NCI-H526 (cell line): ENCODE results near the gene BPGM.
"Not testable (repeated sequence)": the region's sequence is repeated elsewhere in the genome, so short reads cannot be mapped to it uniquely, and the experiment has no call there.

Experiments used
- DNase-seq, 2 experiments: peaks; one replicate each; lab custom pipeline; 2025; lab: John Stamatoyannopoulos, UW

BPGM gene

GRCh38 chr7:134662871-134663205 is 16.2 kb downstream of the BPGM start:
- no peak for DNase-seq

- DNase-seq, result not testable (repeated sequence)
Measured at GRCh38 chr7:134665045-134665444, 18.4 kb downstream of the BPGM start.

GRCh38 chr7:134667899-134668298 is 21.2 kb downstream of the BPGM start:
- DNase-seq, result no peak

GRCh38 chr7:134669388-134669787 is 22.7 kb downstream of the BPGM start:
- DNase-seq, result no peak

- peak; percentile 47 to 66 for DNase-seq
Measured at GRCh38 chr7:134669845-134670373, 23.3 kb downstream of the BPGM start.

GRCh38 chr7:134671609-134672008 is 25.0 kb downstream of the BPGM start:
- DNase-seq, result no peak

GRCh38 chr7:134674424-134674823 is 27.8 kb downstream of the BPGM start:
- no peak for DNase-seq

- DNase-seq, result no peak
Measured at GRCh38 chr7:134676743-134677142, 30.1 kb downstream of the BPGM start.

- peak in 1 of 2 experiments; percentile 5 for DNase-seq
Measured at GRCh38 chr7:134678115-134678514, 31.5 kb downstream of the BPGM start.

GRCh38 chr7:134679006-134679405 is 32.4 kb downstream of the BPGM start:
- DNase-seq, result no peak

- no peak for DNase-seq
Measured at GRCh38 chr7:134684165-134684564, 37.5 kb downstream of the BPGM start.

GRCh38 chr7:134685250-134685649 is 38.6 kb downstream of the BPGM start:
- DNase-seq, result no peak

- DNase-seq, result peak in 1 of 2 experiments; percentile 38
Measured at GRCh38 chr7:134686786-134687185, 40.1 kb downstream of the BPGM start.

GRCh38 chr7:134689550-134689949 is 42.9 kb downstream of the BPGM start:
- not testable (repeated sequence) for DNase-seq

- peak in 1 of 2 experiments; percentile 64 for DNase-seq
Measured at GRCh38 chr7:134690016-134690415, 43.4 kb downstream of the BPGM start.

GRCh38 chr7:134690614-134691504 is 44.2 kb downstream of the BPGM start:
- no peak for DNase-seq

GRCh38 chr7:134691546-134692343 is 45.1 kb downstream of the BPGM start:
- DNase-seq, result no peak

GRCh38 chr7:134692344-134692705 is 45.7 kb downstream of the BPGM start:
- no peak for DNase-seq

GRCh38 chr7:134693256-134693655 is 46.6 kb downstream of the BPGM start:
- no peak for DNase-seq

GRCh38 chr7:134694299-134694698 is 47.6 kb downstream of the BPGM start:
- peak in 1 of 2 experiments; percentile 27 for DNase-seq

GRCh38 chr7:134694767-134695166 is 48.1 kb downstream of the BPGM start:
- DNase-seq, result no peak

GRCh38 chr7:134695321-134695860 is 48.7 kb downstream of the BPGM start:
- DNase-seq, result no peak

GRCh38 chr7:134696261-134696660 is 49.6 kb downstream of the BPGM start:
- DNase-seq, result no peak
